Mesendoderm (in vitro differentiated cells): Measurements from ENCODE around the gene TRIM9.

Experiments
- DNase-seq: peaks from one replicate; pipeline ENCODE4 v3.0.0; 2013
- H2AK5ac ChIP-seq: 2 replicates; pipeline ENCODE4 v1.6.1; 2013; ENCODE audit warnings: low read length, inconsistent platforms
- H2BK120ac ChIP-seq: 2 replicates; pipeline ENCODE4 v1.6.1; 2013; ENCODE audit warnings: low read depth, mild to moderate bottlenecking, low read length, moderate library complexity, mixed read lengths
- H2BK15ac ChIP-seq: replicated peaks from 2 replicates; pipeline ENCODE4 v1.6.1; 2013; ENCODE audit warnings: low read depth, mild to moderate bottlenecking, moderate library complexity
- H2BK5ac ChIP-seq: 2 replicates; pipeline ENCODE4 v1.6.1; 2013; ENCODE audit warnings: low read length, inconsistent platforms
- H3K18ac ChIP-seq: 2 replicates; pipeline ENCODE4 v1.6.1; 2013; ENCODE audit warnings: mild to moderate bottlenecking, low read length, mixed read lengths
- H3K23ac ChIP-seq: one replicate; pipeline ENCODE4 v1.6.1; 2013; ENCODE audit warnings: low read length
- H3K27ac ChIP-seq: 2 replicates; pipeline ENCODE4 v1.5.1; 2013; ENCODE audit warnings: low read depth, mild to moderate bottlenecking, inconsistent platforms, low read length, moderate library complexity
- H3K27me3 ChIP-seq: 2 replicates; pipeline ENCODE4 v1.6.1; 2013; ENCODE audit warnings: low read length, control low read depth, mild to moderate bottlenecking, inconsistent platforms; ENCODE audit not compliant: insufficient read depth, poor library complexity
- H3K36me3 ChIP-seq: 2 replicates; pipeline ENCODE4 v1.6.1; 2013; ENCODE audit warnings: low read length, inconsistent platforms; ENCODE audit not compliant: control insufficient read depth, insufficient read depth
- H3K4ac ChIP-seq: one replicate; pipeline ENCODE4 v1.6.1; 2013; ENCODE audit warnings: low read depth, mild to moderate bottlenecking, low read length, moderate library complexity
- H3K4me1 ChIP-seq: 2 replicates; pipeline ENCODE4 v1.6.1; 2013; ENCODE audit warnings: low read depth, low read length, inconsistent platforms; ENCODE audit not compliant: control insufficient read depth
- H3K4me2 ChIP-seq: 2 replicates; pipeline ENCODE4 v1.6.1; 2013; ENCODE audit warnings: low read length
- H3K4me3 ChIP-seq: 2 replicates; pipeline ENCODE4 v1.5.1; 2013; ENCODE audit warnings: mild to moderate bottlenecking, low read length
- H3K56ac ChIP-seq: one replicate; pipeline ENCODE4 v1.6.1; 2013; ENCODE audit warnings: low read length
- H3K79me1 ChIP-seq: 2 replicates; pipeline ENCODE4 v1.6.1; 2013; ENCODE audit warnings: low read length, inconsistent platforms
- H3K79me2 ChIP-seq: 2 replicates; pipeline ENCODE4 v1.6.1; 2013; ENCODE audit warnings: mild to moderate bottlenecking, low read length; ENCODE audit not compliant: control insufficient read depth, insufficient read depth
- H3K9ac ChIP-seq: 2 replicates; pipeline ENCODE4 v1.6.1; 2013; ENCODE audit warnings: low read length, inconsistent platforms
- H4K5ac ChIP-seq: one replicate; pipeline ENCODE4 v1.6.1; 2013; ENCODE audit warnings: low read length
- H4K8ac ChIP-seq: one replicate; pipeline ENCODE4 v1.6.1; 2013; ENCODE audit warnings: low read depth, mild to moderate bottlenecking, control low read depth, low read length, moderate library complexity
- WGBS: extraction: QIAGEN DNeasy Blood & Tissue Kit; methylation state at CpG from one replicate; pipeline ENCODE4 v1.1.7; 2013; ENCODE audit warnings: low lambda C conversion rate, missing lambda C conversion rate; ENCODE audit not compliant: insufficient coverage; ENCODE audit errors: extremely low coverage; 5-methylcytosine and 5-hydroxymethylcytosine counted together

TRIM9 gene

GRCh38 chr14:51044961-51045360, 49.9 kb downstream of the TRIM9 start:
- no peak overlapping the region for H4K5ac ChIP-seq
- no peak overlapping the region for H2AK5ac ChIP-seq
- no peaks in the 10 kb centered on the region for H3K79me2 ChIP-seq
- H3K27ac ChIP-seq, result no peak overlapping the region
- no peak overlapping the region for H2BK15ac ChIP-seq
- H3K36me3 ChIP-seq, result no peaks in the 10 kb centered on the region
- no peak overlapping the region for H3K56ac ChIP-seq
- H3K4ac ChIP-seq, result no peak overlapping the region
- no peak overlapping the region for H3K23ac ChIP-seq
- no peaks in the 10 kb centered on the region for H3K27me3 ChIP-seq
- no peaks in the 10 kb centered on the region for H3K79me1 ChIP-seq
- no peak overlapping the region for H2BK5ac ChIP-seq
- WGBS, result no CpG with 5 or more reads among the region's 3 CpGs
- H2BK120ac ChIP-seq, result no peak overlapping the region
- no peak overlapping the region for H3K18ac ChIP-seq
- H3K4me1 ChIP-seq, result no peaks in the 10 kb centered on the region
- H3K4me3 ChIP-seq, result no peak overlapping the region
- no peak overlapping the region for H3K9ac ChIP-seq
- DNase-seq, result no peak
- no peak overlapping the region for H4K8ac ChIP-seq
- no peak overlapping the region for H3K4me2 ChIP-seq

DNA sequence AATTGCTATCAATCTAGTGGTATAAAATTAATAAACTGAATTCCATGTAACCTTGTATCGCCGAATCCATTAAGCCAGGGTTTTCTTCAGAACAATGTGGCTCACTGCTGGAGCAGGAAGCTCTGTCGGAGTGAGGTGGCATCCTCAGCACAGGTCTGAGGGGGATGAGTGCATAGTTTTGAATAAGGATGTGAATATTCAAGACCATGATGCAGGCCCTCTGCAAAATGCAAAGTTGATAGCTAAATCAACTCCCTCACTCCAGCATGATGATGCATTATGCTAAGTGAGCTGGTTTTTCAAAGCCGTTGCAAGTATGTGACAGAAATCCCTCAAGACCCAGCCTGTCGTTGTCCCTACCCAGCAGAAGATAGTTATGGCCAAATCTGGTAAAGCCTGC, 53.0 kb downstream of the TRIM9 start:
- WGBS, result no CpG with 5 or more reads among the region's 5 CpGs
- H3K27ac ChIP-seq, result no peak overlapping the region

DNA sequence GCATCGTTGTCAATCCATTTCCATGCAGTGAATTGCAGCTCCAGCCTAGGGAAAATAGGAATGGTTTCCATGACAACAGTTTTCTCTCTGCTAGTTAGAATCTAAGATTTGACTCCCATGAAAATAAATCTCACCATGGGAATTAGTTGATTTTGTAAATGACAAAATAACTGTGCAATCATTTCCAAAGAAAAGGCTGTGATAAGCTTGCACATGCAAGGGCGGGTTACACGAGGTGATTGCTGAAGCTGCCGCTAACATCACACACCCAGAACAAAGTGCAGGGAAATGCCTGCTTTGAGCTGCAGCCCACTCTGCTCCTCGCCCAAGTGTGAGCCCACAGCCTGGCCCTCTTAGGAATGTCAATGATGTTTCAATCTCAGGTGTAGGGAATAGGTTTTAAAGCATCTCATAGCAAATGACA, 53.8 kb downstream of the TRIM9 start:
- H4K8ac ChIP-seq, result no peak overlapping the region
- H3K27ac ChIP-seq, result no peak overlapping the region
- no peaks in the 10 kb centered on the region for H3K4me1 ChIP-seq
- no peak overlapping the region for H3K4me2 ChIP-seq
- no peaks in the 10 kb centered on the region for H3K36me3 ChIP-seq
- H2BK120ac ChIP-seq, result no peak overlapping the region
- no peak overlapping the region for H2BK5ac ChIP-seq
- no peak overlapping the region for H3K4ac ChIP-seq
- H4K5ac ChIP-seq, result no peak overlapping the region
- no peak overlapping the region for H3K56ac ChIP-seq
- DNase-seq, result peak; percentile 23
- no peak overlapping the region for H3K23ac ChIP-seq
- H2AK5ac ChIP-seq, result no peak overlapping the region
- no peak overlapping the region for H3K18ac ChIP-seq
- H3K4me3 ChIP-seq, result no peak overlapping the region
- no peak overlapping the region for H3K9ac ChIP-seq
- no peaks in the 10 kb centered on the region for H3K79me1 ChIP-seq
- H3K27me3 ChIP-seq, result no peaks in the 10 kb centered on the region
- no CpG with 5 or more reads among the region's 5 CpGs for WGBS
- H2BK15ac ChIP-seq, result no peak overlapping the region
- H3K79me2 ChIP-seq, result no peaks in the 10 kb centered on the region

More for the DNA sequence above, 53.0 kb downstream of the TRIM9 start:
- peak; percentile 37 for DNase-seq
- H3K27me3 ChIP-seq, result no peaks in the 10 kb centered on the region
- no peak overlapping the region for H4K5ac ChIP-seq
- H2BK5ac ChIP-seq, result no peak overlapping the region
- H3K4me3 ChIP-seq, result no peak overlapping the region
- no peak overlapping the region for H2BK120ac ChIP-seq
- H3K4me1 ChIP-seq, result no peaks in the 10 kb centered on the region
- no peak overlapping the region for H3K4ac ChIP-seq
- H3K79me1 ChIP-seq, result no peaks in the 10 kb centered on the region
- no peak overlapping the region for H3K4me2 ChIP-seq
- H3K36me3 ChIP-seq, result no peaks in the 10 kb centered on the region
- no peak overlapping the region for H3K9ac ChIP-seq
- no peak overlapping the region for H3K18ac ChIP-seq
- no peak overlapping the region for H2BK15ac ChIP-seq
- H3K23ac ChIP-seq, result no peak overlapping the region
- H2AK5ac ChIP-seq, result no peak overlapping the region
- no peak overlapping the region for H4K8ac ChIP-seq
- H3K56ac ChIP-seq, result no peak overlapping the region
- H3K79me2 ChIP-seq, result no peaks in the 10 kb centered on the region

GRCh38 chr14:51039252-51039651, 55.7 kb downstream of the TRIM9 start:
- Histone ChIP-seq H3K36me3 (no peaks in the 10 kb centered on the region), H3K4me1 (no peaks in the 10 kb centered on the region), H2BK5ac (no peak overlapping the region), H2BK120ac (no peak overlapping the region), H2BK15ac (no peak overlapping the region), H3K4ac (no peak overlapping the region), H3K27ac (no peak overlapping the region), H3K4me3 (no peak overlapping the region), H3K9ac (no peak overlapping the region), H3K4me2 (no peak overlapping the region), H3K18ac (no peak overlapping the region), H3K27me3 (no peaks in the 10 kb centered on the region), H3K79me1 (no peaks in the 10 kb centered on the region), H3K56ac (no peak overlapping the region), H2AK5ac (no peak overlapping the region), H3K23ac (no peak overlapping the region), H3K79me2 (no peaks in the 10 kb centered on the region), H4K8ac (no peak overlapping the region), H4K5ac (no peak overlapping the region)
- no peak for DNase-seq
- WGBS, result no CpG with 5 or more reads among the region's 7 CpGs

DNA sequence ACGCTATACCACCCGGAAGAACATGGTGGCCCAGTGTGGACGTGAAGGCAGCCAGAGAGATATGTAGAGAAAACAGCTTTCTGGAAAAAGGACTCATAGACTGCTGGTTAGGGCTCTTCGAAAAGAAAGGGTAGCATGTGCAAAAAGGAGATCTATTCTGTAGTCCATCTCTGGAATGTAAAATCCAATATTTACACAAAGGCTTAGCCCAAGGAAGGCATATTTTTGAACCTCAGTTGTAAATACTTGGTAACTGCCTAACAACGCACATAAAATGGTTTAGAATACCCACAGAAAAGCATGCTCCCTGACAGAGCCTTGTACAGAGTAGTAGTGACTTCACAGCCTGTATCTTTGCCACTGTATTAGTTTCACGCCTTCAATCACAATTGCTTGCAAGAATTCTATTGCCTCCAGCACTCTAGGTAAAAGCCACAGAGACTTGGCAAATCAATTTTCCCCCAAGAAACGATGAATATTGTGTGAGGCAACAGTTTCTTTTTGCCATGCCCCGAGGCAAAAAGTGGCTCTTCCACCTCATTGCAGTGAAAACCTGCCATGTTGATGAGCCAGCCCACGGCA, 59.2 kb downstream of the TRIM9 start:
- Histone ChIP-seq H3K23ac (no peak overlapping the region), H3K27ac (no peak overlapping the region), H3K18ac (no peak overlapping the region), H3K9ac (no peak overlapping the region), H2BK5ac (no peak overlapping the region), H2BK15ac (no peak overlapping the region), H4K5ac (no peak overlapping the region), H2AK5ac (no peak overlapping the region), H3K4me3 (no peak overlapping the region), H3K79me2 (no peaks in the 10 kb centered on the region), H4K8ac (no peak overlapping the region), H3K4me2 (no peak overlapping the region), H3K79me1 (no peaks in the 10 kb centered on the region), H3K4ac (no peak overlapping the region), H3K4me1 (no peaks in the 10 kb centered on the region), H3K27me3 (no peaks in the 10 kb centered on the region), H3K36me3 (no peaks in the 10 kb centered on the region), H2BK120ac (no peak overlapping the region), H3K56ac (no peak overlapping the region)
- no CpG with 5 or more reads among the region's 9 CpGs for WGBS
- DNase-seq, result peak; percentile 3
